A549 treated with CORT108297 at 1 μM for 4 hours (cell line): Measurements from ENCODE around the gene ATXN1L. TPM values are rescaled to one million over a fixed set of nuclear protein-coding genes. Genes with fewer than 3 reads are reported as not detected.

Source experiments
- total RNA-seq: library from RNA; stranded (reverse); fragments of 200-300 nt; extraction: Qiagen RNA extraction; gene quantifications from 5 replicates; pipeline ENCODE4 v1.2.3, GENCODE V29; 2022

The ATXN1L gene
- 13.3 to 18.4 TPM (median 16.3 TPM) in 5 replicates for total RNA-seq

DNA sequence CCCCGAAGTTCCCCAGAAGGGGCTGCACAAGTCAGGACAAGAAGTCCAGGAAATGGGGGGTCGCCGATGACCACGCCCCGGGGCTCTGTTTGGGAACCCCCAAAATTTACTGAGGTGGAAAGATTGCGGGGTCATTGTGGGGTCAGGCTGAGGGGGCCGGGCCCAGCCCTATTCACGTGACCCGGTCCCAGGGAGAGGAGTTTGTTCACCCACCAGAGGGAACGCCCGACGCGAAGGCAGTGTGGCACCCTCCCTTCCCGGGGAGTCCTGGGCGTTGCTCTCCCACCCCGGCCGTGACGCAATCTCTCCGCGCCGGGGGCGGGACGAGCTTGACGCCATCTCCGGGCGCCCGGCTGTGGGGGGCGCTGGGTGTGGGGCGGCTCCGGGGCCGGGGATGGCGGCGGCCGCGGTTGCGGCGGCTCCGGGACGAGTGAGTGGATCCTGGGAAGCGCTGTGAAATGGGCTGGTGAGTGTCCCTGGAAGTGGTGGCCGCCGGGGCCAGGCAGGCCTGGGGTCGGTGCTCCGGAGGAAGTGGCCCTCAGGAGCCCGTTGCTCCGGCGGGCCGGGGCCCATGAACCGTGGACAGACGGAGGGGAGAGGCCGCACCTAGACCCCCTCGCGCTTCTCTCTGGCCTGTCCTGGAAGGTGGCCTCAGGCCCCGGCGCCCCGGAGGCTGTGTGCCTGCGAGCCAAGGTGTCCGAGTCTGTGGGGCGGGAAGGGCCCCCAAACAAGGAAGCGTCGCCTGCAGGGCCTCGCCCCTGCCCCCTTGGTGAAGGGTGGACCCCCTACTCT, at the start of gene ATXN1L:
Gene ATXN1L, plus strand, starts transcription at position 338 of the 792 bp plus-strand sequence. CDS start 3,765 bp downstream, outside the sequence.

DNA sequence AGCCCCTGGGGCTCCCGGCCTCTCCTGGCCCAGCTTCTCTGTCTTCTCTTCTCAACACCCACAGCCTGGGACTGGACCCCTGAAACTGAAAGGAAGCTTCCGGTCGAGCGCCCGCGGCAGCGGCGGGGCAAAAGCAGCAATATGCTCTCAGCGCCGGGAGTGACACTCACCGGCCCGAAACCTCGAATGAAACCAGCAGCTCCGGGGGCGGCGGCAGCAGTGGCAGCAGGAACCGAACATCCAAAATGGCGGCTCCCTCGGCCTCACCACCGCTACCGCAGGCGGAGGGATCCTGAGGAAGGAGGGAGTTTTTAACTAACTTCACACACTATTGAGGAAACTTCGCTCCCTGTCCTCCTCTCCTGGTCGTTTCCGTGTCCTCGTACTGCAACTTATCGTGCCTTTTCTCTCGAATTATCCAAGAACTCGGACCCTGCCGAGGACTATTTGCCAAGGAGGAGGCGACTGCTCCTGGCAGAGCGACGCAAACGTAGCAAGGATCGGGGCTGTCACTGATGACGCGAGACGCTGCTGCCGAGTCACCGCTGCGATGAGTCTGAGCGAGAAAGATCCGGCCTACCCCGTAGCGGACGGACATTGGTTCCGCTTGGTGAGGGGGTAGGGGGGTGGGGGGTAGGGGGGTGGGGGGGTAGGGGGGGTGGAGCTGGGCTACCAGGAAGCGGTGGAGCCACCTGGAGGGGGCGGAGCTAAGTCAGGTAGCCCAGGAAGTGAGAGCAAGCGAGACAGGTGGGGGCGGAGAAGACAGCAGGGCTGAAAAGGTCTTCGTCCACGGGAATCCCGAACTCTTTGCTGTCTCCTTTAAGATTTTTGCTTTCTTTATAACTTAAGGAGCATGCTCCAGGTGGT, 37.0 kb upstream of the ATXN1L start, which contains the start of gene AP1G1:
Gene AP1G1, minus strand, starts transcription at position 242 of the 867 bp plus-strand sequence. CDS start 19,355 bp downstream, outside the sequence.

GRCh38 chr16:71883849-71884638, 38.3 kb downstream of the ATXN1L start, which contains the start of gene ZNF821:
Gene ZNF821 (minus strand): TSS chr16:71884182. CDS start chr16:71879946, 4,236 bp downstream.

DNA sequence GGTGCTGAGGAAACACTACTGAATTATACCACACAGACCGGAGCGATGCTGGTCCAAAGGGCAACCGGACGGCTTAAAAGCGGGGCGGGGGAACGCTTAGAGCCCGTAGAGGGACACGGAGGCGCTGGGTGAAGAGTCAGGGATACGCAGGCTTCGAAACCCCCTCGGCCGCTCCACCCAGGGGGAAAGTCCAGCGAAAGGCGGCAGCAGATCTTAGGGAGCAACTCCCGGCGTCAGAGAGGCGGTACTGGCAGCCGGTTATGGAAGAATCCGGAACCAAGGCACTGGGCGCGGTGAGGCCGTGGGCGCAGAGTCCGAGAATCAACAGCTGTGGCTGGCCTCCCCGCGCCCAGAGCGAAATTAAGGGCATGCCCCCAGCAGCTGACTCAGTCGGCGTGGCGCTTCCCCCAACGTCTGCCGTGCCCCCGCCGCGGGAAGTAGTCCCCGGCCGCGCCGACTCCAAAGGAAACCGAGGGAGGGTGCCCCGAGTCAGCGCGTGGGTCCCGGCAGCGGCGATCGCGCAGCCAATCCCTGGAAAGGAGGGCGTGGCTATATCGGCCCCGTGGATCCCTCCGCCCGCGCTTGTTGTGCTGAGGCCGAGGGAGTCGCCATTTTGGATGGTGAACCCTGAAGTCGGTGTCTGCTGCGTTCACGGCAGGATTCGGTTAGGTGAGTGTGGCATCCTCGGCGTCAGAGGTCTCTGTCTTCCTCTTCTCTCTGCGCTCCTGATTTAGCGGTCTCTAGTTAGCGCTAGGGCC, 49.3 kb downstream of the ATXN1L start, which contains the start of gene IST1:
Gene IST1, plus strand, starts transcription at position 611 of the 758 bp plus-strand sequence. CDS start 20,110 bp downstream, outside the sequence.

Other genes with a start within 250 kb of the ATXN1L start
- gene MARVELD3, start 219.8 kb upstream of the ATXN1L start, total RNA-seq: 0.13 to 0.47 TPM (median 0.25 TPM) in 5 replicates
- gene PHLPP2, start 121.3 kb upstream of the ATXN1L start, total RNA-seq: 8.4 to 10.2 TPM (median 9.6 TPM) in 5 replicates
- 39.2 to 49.9 TPM (median 45.4 TPM) in 5 replicates for gene AP1G1, start 37.1 kb upstream of the ATXN1L start, total RNA-seq
- gene ZNF821, start 38.2 kb downstream of the ATXN1L start, total RNA-seq: 3.3 to 5.4 TPM (median 3.7 TPM) in 5 replicates
- 163 to 205 TPM (median 168 TPM) in 5 replicates for gene IST1, start 49.6 kb downstream of the ATXN1L start, total RNA-seq
- not detected in 5 replicates for gene PKD1L3, start 154.4 kb downstream of the ATXN1L start, total RNA-seq
- gene DHODH, start 162.8 kb downstream of the ATXN1L start, total RNA-seq: 12.9 to 15.7 TPM (median 14.1 TPM) in 5 replicates
- gene HP, start 208.5 kb downstream of the ATXN1L start, total RNA-seq: 0.47 to 0.53 TPM in 2 of 5 replicates, not detected in the others
- gene HPR, start 217.2 kb downstream of the ATXN1L start, total RNA-seq: not detected in 5 replicates
- gene TXNL4B, start 247.6 kb downstream of the ATXN1L start, total RNA-seq: 16.5 to 23.8 TPM (median 22.7 TPM) in 5 replicates
- 47.7 to 54.5 TPM (median 52.0 TPM) in 5 replicates for gene DHX38, start 247.9 kb downstream of the ATXN1L start, total RNA-seq